Activated CD4-positive, alpha-beta T cell treated with anti-CD3 and anti-CD28 coated beads for 36 hours (primary cell): ENCODE measurements around the gene HOXA10. TPM values are rescaled to one million over a fixed set of nuclear protein-coding genes. Genes with fewer than 3 reads are reported as not detected.

ENCODE experiments used
- ATAC-seq: fragments of 200-7000 bp; cut with Tn5 transposase; one replicate; pipeline ENCODE4 v1.10.0; 2021; ENCODE audit warnings: mild to moderate bottlenecking, moderate library complexity
- CTCF ChIA-PET: fragments of 350-600 bp; sonication (Branson Sonifier 250); formaldehyde crosslinking; loops from one replicate; lab custom pipeline; 2021; ENCODE audit warnings: antibody characterized with exemption; lab: Charles Lee
- POLR2A ChIA-PET: fragments of 350-600 bp; sonication (Branson Sonifier 250); formaldehyde crosslinking; loops from one replicate; lab custom pipeline; 2021; ENCODE audit warnings: antibody characterized with exemption, inconsistent platforms; lab: Charles Lee
- DNase-seq: peaks from one replicate; pipeline ENCODE4 v3.0.0-alpha.2; 2020
- H3K27ac Mint-ChIP-seq: one replicate; pipeline ENCODE4 v1.8.0; 2021; ENCODE audit warnings: mixed read lengths
- H3K27me3 Mint-ChIP-seq: one replicate; pipeline ENCODE4 v1.8.0; 2021; ENCODE audit warnings: mixed read lengths
- H3K36me3 Mint-ChIP-seq: one replicate; pipeline ENCODE4 v1.8.0; 2021; ENCODE audit warnings: low read depth, mixed read lengths
- H3K4me1 Mint-ChIP-seq: one replicate; pipeline ENCODE4 v1.8.0; 2021; ENCODE audit warnings: mixed read lengths
- H3K4me3 Mint-ChIP-seq: one replicate; pipeline ENCODE4 v1.8.0; 2021; ENCODE audit warnings: mild to moderate bottlenecking, moderate library complexity, mixed read lengths
- H3K9me3 Mint-ChIP-seq: one replicate; pipeline ENCODE4 v1.8.0; 2021; ENCODE audit warnings: low read depth, mixed read lengths
- intact Hi-C, 2 experiments: fragments of 100-400 bp; cut with DNase I in 1 of 2; cut with micrococcal nuclease in 1 of 2; formaldehyde crosslinking; loops; one replicate each; pipeline versions ENCODE4 v1.14.2 to v1.15.1; 2022 to 2024; cut with DNase I, micrococcal nuclease
- total RNA-seq, 2 experiments: library from RNA; stranded (reverse); gene quantifications; one replicate each; pipeline ENCODE4 v1.2.3, GENCODE V29; 2021

Gene HOXA10
- total RNA-seq, 2 experiments from 2014 or later, result not detected

DNA sequence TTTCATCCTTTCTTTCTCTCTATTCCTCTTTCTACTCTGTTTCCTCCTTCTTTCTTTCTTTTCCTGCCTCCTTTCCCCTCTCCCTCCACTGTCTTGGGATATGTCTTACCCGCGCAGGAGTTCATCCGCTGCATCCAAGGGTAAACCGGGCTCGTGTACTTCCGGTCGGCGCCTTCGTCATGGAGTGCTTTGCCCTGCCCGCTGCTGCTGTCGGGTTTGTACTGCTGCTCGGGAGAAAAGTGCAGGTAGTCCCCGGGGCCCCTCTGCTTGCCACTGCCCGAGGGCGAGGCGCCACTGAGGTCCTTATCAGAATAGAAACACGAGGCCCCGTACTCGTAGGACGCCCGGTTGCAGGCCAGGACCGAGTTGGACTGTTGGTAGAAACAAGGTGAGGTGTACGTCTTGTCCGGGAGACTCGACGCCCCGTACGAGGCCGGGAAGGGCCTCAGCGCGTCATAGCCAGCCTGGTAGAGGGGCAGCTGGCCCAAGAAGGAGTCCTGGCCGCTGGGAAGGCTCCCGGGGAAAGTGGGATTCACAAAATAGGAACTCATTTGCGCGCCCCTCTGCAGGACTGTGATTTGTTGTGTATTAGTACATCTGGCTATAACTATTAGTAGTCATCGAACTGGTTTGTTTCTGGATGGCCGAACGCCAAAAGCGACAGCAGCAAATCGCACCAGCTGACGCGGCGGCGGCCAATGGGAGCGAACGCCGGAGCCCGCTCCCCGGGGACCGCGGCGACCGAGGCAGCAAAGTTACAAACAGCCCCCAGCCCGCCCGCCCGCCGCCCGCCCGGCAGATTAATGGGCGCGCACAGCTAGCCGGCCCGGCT, 26.7 kb downstream of the HOXA10 start, which contains the start of gene HOXA6:
TSS of gene HOXA6 (minus strand) at position 576 of the 832 bp plus-strand sequence. CDS start at position 551, 25 bp downstream.
- Mint-ChIP-seq H3K27ac (no peak within 1 kb of the TSS), H3K4me1 (peaks cover 20% of the 10 kb centered on the region), H3K27me3 (peaks cover 61% of the 10 kb centered on the region), H3K4me3 (no peak within 1 kb of the TSS), H3K36me3 (no peaks in the 10 kb centered on the region), H3K9me3 (no peaks in the 10 kb centered on the region)
- CTCF ChIA-PET, result interaction anchor here (1.1 to 2.0 kb wide), 3 partner anchors 14 to 48 kb away, joined by 3 to 8 read pairs (median 7); no protein-coding TSS in a partner anchor
- intact Hi-C loops, result loop anchor here in 1 of 2 experiments (2.0 kb wide), 1 partner anchor 19 kb away; no protein-coding TSS in a partner anchor
- POLR2A ChIA-PET, result no interaction called here
- ATAC-seq, result no peak
- peak; percentile 29 for DNase-seq

DNA sequence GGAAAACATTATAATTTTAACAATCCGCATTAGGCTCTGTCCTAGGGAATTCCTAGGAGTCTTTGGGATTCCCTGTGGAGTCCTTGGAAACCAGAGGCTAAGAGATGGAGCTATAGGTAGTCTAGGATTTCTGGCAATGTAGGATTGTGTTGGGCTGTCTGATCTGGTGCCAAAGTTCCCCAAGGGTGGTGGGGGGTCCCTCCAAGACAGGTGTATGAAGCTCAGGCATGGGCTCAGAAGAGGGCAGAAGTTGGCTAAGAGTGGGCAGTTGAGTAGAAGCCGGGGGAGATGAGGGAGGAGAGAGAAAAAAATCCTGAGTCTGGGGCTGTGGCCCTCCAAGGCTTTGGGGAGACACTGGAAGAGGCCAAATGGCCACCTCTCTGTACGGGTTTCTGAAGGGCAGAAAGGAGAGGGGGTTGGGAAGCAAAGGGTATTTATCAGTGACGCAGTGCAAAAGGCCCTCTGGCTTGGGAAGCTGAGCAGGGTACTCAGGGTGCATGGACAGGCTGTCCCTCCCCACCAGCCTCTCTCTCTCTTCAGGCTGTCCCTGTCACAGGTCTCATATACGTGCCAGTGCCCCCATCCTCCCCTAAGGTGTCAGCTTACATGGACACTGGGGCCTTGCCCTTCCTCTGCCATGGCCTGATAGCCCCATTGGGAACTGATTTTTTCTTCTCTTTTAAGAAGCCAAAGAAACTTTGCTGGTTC, 27.5 kb downstream of the HOXA10 start:
- ATAC-seq (no peak), DNase-seq (no peak)
- ChIA-PET CTCF (interaction anchor here (1.9 kb wide), 1 partner anchor 33 kb away, joined by 6 read pairs; no protein-coding TSS in a partner anchor), POLR2A (no interaction called here)
- H3K36me3 Mint-ChIP-seq, result no peaks in the 10 kb centered on the region
- H3K4me1 Mint-ChIP-seq, result peaks cover 15% of the 10 kb centered on the region
- peaks cover 56% of the 10 kb centered on the region for H3K27me3 Mint-ChIP-seq
- intact Hi-C loops, result no loop called here
- H3K27ac Mint-ChIP-seq, result no peak overlapping the region
- H3K9me3 Mint-ChIP-seq, result no peaks in the 10 kb centered on the region
- H3K4me3 Mint-ChIP-seq, result no peak overlapping the region

DNA sequence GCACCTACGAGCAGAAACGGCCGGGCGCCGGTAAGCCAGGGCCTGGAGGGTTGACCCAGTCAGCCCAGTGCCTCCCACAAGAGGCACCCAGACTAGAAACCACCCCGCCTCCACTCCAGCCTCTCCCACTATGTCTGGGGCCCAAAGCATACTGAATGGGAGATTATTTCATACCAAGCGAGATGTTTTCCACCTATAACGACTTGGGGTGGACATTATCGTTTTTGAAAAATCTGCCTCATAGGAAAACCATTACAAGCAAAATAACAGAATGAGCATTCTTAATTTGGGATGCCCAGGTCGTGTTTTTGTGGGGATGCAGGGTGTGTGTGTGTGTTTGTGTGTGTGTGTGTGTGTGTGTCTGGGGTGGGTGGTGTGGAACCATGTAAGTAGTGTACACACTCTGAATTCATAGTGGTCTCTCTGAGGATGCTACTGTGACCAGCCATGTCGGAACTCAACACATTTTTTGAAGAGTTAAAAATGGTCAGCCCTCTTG, 28.2 kb downstream of the HOXA10 start:
- ATAC-seq, result no peak
- peaks cover 8% of the 10 kb centered on the region for H3K4me1 Mint-ChIP-seq

DNA sequence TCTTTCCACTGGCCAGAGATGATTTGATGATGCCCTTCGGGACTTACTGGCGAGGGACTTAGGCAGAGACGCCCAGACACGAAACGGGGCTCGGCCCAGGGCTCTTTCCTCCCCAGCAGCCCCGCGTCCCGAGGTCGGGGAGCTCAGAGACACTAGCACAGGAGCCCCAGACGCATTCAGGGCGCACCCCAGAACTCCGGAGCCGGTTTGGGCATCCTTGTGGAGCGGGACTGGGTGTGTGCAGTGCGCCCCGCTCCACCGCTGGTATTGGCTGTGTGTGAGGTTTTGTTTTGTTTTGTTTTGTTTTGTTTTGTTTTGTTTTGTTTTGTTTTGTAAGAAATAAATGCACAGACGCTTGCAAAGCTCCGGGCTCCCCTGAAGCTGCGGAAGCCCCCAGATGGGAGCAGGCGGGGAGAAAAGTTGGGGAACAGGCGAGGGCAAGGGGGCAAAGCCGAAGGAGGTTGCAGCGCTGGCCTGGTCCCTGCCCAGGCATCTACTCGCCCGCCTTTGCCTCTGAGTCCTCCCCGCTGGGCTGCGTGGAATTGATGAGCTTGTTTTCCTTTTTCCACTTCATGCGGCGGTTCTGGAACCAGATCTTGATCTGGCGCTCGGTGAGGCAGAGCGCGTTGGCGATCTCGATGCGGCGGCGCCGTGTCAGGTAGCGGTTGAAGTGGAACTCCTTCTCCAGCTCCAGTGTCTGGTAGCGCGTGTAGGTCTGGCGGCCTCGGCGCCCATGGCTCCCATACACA, 28.8 kb downstream of the HOXA10 start:
- peaks cover 6% of the 10 kb centered on the region for H3K4me1 Mint-ChIP-seq
- H3K4me3 Mint-ChIP-seq, result no peak overlapping the region
- no peaks in the 10 kb centered on the region for H3K36me3 Mint-ChIP-seq
- H3K27ac Mint-ChIP-seq, result no peak overlapping the region
- ChIA-PET CTCF (interaction anchor here (0.6 to 1.9 kb wide), 3 partner anchors 34 to 463 kb away, joined by 3 to 6 read pairs (median 3); no protein-coding TSS in a partner anchor), POLR2A (no interaction called here)
- H3K27me3 Mint-ChIP-seq, result peaks cover 51% of the 10 kb centered on the region
- no peaks in the 10 kb centered on the region for H3K9me3 Mint-ChIP-seq
- DNase-seq (no peak), ATAC-seq (no peak)
- intact Hi-C loops, result no loop called here

More for the DNA sequence above, 28.2 kb downstream of the HOXA10 start:
- intact Hi-C loops, result no loop called here
- ChIA-PET CTCF (interaction anchor here (1.9 kb wide), 1 partner anchor 34 kb away, joined by 6 read pairs; no protein-coding TSS in a partner anchor), POLR2A (no interaction called here)
- no peak overlapping the region for H3K4me3 Mint-ChIP-seq
- no peaks in the 10 kb centered on the region for H3K9me3 Mint-ChIP-seq
- H3K36me3 Mint-ChIP-seq, result no peaks in the 10 kb centered on the region
- DNase-seq, result no peak
- peaks cover 54% of the 10 kb centered on the region for H3K27me3 Mint-ChIP-seq
- no peak overlapping the region for H3K27ac Mint-ChIP-seq

DNA sequence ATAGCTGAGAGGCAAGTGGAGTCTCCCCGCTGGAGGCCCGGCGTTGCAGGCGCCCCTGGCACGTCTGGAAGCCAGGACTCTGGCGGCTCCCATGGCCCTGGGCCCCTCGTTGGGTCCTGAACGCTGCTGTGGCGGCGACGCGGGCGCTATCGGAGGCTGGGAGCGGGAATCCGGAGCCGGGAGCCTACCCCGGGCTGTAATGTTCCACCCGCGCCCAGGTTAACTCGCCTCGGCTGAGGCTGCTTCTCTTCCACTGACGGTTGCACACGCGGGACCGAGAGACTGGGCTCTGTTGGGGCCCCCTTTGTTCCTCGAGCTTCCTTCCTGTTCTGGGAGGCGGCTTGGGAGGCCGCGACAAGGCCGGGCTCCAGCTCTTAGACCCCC, 29.3 kb downstream of the HOXA10 start:
- Mint-ChIP-seq H3K4me3 (no peak overlapping the region), H3K9me3 (no peaks in the 10 kb centered on the region), H3K27ac (no peak overlapping the region), H3K36me3 (no peaks in the 10 kb centered on the region), H3K4me1 (peaks cover 6% of the 10 kb centered on the region), H3K27me3 (peaks cover 45% of the 10 kb centered on the region)
- ChIA-PET CTCF (interaction anchor here (0.6 to 1.9 kb wide), 2 partner anchors 35 to 290 kb away, joined by 3 to 6 read pairs; no protein-coding TSS in a partner anchor), POLR2A (no interaction called here)
- ATAC-seq, result no peak
- intact Hi-C loops, result no loop called here
- DNase-seq, result no peak

DNA sequence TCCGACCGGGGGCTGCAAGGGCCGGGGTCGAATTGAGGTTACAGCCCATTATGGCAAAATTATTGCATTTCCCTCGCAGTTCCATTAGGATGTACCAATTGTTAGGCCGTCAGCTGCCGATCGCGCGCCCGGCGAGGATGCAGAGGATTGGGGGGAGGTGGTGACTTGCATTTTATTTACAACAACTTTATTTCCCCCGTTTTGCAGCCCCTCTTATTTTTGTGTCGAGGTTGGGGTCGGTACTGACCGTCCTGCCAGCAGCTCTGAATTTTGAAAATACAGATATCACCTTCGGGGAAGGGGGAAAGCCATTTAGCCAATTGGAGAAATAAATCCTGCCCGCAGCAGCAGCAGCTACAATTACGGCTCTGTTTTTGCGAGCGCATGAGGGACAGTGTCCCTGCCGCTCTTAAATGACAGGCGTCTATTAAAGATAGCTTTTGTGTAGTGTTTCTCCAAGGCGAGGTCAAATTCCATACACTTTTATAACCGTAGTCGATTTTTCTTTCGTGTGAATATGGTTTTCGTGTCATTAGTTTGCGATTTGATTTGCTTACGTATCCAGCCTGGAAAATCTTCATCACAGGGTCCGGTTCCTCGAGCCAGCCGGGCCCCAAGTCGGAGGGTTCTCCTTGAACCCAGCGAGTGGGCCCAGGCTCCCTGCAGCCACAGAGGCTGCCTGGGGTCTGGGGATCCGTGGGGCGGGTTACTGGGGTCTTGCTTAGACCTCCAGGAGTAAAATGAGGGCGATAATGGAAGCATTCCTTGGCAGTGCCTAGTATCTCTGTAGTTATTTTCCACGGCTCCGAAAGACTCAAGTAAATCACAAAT, 30.0 kb downstream of the HOXA10 start:
- no peak overlapping the region for H3K4me3 Mint-ChIP-seq
- no peaks in the 10 kb centered on the region for H3K9me3 Mint-ChIP-seq
- peaks cover 41% of the 10 kb centered on the region for H3K27me3 Mint-ChIP-seq
- H3K4me1 Mint-ChIP-seq, result peaks cover 6% of the 10 kb centered on the region
- intact Hi-C loops, result no loop called here
- DNase-seq (no peak), ATAC-seq (no peak)
- H3K36me3 Mint-ChIP-seq, result no peaks in the 10 kb centered on the region
- H3K27ac Mint-ChIP-seq, result no peak overlapping the region
- ChIA-PET CTCF (interaction anchor here (0.6 kb wide), 1 partner anchor 289 kb away, joined by 3 read pairs; no protein-coding TSS in a partner anchor), POLR2A (interaction anchor here (0.5 kb wide), 1 partner anchor 44 kb away, joined by 4 read pairs; no protein-coding TSS in a partner anchor)

DNA sequence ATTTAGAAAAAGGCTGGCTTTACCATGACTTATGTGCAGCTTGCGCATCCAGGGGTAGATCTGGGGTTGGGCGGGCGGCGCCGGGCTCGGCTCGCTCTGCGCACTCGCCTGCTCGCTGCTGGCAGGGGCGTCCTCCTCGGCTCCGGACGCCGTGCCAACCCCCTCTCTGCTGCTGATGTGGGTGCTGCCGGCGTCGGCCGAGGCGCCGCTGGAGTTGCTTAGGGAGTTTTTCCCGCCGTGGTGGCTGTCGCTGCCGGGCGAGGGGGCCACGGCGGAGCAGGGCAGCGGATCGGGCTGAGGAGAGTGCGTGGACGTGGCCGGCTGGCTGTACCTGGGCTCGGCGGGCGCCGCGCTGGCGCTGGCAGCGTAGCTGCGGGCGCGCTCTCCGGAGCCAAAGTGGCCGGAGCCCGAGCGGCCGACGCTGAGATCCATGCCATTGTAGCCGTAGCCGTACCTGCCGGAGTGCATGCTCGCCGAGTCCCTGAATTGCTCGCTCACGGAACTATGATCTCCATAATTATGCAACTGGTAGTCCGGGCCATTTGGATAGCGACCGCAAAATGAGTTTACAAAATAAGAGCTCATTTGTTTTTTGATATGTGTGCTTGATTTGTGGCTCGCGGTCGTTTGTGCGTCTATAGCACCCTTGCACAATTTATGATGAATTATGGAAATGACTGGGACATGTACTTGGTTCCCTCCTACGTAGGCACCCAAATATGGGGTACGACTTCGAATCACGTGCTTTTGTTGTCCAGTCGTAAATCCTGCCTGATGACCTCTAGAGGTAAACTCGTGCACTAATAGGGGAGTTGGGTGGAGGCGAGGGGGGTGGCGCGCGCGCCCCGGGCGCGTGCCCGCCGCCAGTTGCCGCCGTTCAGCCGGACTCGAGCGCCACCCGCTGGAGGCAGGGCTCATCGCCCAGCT, 30.8 kb downstream of the HOXA10 start, which contains the start of gene HOXA5:
TSS of gene HOXA5 (minus strand) at position 659 of the 927 bp plus-strand sequence. CDS start at position 585, 74 bp downstream.
- ChIA-PET CTCF (interaction anchor here (0.6 kb wide), 1 partner anchor 1325 kb away, joined by 3 read pairs; no protein-coding TSS in a partner anchor), POLR2A (interaction anchor here (0.5 kb wide), 1 partner anchor 44 kb away, joined by 4 read pairs; no protein-coding TSS in a partner anchor)
- intact Hi-C loops, result no loop called here

DNA sequence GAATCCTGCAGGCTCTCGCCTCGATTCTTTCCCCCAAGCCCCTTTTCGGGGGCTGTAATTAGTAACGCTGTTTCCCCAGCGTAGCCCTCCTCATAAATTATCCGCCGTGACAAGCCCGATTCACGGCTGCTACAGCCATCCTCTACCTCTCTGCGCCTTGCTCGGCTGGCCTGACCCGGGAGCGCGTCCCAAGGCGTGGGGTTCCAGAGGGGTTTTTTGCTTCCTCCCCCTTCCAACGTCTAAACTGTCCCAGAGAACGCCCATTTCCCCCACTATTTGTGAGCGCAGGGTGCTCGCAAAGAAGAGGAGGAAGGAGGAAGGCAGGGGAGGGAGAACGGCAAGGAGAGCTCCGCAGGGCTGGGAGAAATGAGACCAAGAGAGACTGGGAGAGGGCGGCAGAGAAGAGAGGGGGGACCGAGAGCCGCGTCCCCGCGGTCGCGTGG, 31.5 kb downstream of the HOXA10 start:
- Mint-ChIP-seq H3K4me3 (no peak overlapping the region), H3K9me3 (no peaks in the 10 kb centered on the region), H3K36me3 (no peaks in the 10 kb centered on the region), H3K27ac (no peak overlapping the region), H3K27me3 (peaks cover 34% of the 10 kb centered on the region), H3K4me1 (no peaks in the 10 kb centered on the region)
- intact Hi-C loops, result no loop called here
- no peak for ATAC-seq
- CTCF ChIA-PET, result no interaction called here
- POLR2A ChIA-PET, result no interaction called here
- no peak for DNase-seq

More for the DNA sequence above, 30.8 kb downstream of the HOXA10 start, which contains the start of gene HOXA5:
- Mint-ChIP-seq H3K9me3 (no peaks in the 10 kb centered on the region), H3K27me3 (peaks cover 34% of the 10 kb centered on the region), H3K4me3 (no peak within 1 kb of the TSS), H3K27ac (no peak within 1 kb of the TSS), H3K36me3 (no peaks in the 10 kb centered on the region), H3K4me1 (peaks cover 3% of the 10 kb centered on the region)
- ATAC-seq, result no peak
- peak; percentile 18 for DNase-seq

DNA sequence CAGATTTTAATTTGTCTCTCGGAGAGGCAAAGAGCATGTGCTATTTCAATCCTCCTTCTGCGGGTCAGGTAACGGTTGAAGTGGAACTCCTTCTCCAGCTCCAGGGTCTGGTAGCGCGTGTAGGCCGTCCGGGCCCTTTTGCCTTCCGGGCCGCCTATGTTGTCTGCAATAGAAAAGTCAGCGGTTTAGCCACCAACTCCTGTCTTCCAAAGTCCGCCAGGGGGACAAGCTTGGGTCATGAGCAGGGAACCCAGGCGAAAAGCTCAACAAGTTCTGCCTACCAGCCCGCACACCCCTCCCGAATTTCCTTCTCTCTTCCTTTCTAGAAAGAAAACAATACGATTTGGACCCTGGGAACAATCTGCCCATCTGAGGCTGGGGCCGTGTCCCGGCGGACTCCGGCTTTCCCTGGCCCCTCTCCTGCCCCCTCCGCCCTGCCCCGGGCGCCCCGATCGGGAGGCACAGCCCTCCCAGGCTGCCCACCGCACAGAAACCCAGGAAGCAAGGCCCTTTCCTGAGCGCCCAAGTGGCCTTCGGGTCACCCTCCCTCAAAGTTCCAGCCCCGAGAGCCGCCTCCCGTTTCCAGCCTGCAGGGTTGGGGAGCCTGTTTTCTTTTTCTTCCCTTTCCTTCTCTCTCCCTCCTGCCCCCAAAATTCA, 32.1 kb downstream of the HOXA10 start:
- peaks cover 29% of the 10 kb centered on the region for H3K27me3 Mint-ChIP-seq
- no peak for ATAC-seq

More for the DNA sequence above, 32.1 kb downstream of the HOXA10 start:
- no peak overlapping the region for H3K27ac Mint-ChIP-seq
- CTCF ChIA-PET, result interaction anchor here (0.6 kb wide), 1 partner anchor 768 kb away, joined by 3 read pairs; no protein-coding TSS in a partner anchor
- no peaks in the 10 kb centered on the region for H3K36me3 Mint-ChIP-seq
- H3K4me3 Mint-ChIP-seq, result no peak overlapping the region
- POLR2A ChIA-PET, result no interaction called here
- intact Hi-C loops, result no loop called here
- DNase-seq, result no peak
- no peaks in the 10 kb centered on the region for H3K9me3 Mint-ChIP-seq
- no peaks in the 10 kb centered on the region for H3K4me1 Mint-ChIP-seq
